ENCODE measurements around the gene PPP1CC. TPM values are rescaled to one million over a fixed set of nuclear protein-coding genes. Genes with fewer than 3 reads are reported as not detected.

Gene PPP1CC
- total RNA-seq, 2 experiments from 2014 or later = 242 to 244 TPM

DNA sequence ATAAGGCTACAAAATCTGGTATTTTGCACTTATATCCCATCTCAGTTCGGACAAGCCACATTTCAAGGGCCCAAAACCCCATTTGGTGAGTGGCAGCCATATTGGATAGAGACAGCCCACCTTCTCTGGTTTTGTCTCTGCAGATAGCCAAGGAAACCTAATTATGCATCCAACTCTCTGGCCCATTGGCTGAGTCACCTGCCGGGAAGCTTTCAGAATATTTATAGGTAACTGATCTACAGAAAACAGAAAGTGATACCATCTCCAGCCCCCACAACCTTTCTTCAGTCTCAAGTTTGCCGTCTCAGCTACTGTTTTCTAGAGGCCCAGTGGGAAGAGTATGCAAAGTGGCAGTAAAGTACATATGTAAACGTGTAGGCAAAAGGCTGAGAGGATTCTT lies 33.7 kb upstream of the PPP1CC start:
- TF ChIP-seq, protein P1, sequence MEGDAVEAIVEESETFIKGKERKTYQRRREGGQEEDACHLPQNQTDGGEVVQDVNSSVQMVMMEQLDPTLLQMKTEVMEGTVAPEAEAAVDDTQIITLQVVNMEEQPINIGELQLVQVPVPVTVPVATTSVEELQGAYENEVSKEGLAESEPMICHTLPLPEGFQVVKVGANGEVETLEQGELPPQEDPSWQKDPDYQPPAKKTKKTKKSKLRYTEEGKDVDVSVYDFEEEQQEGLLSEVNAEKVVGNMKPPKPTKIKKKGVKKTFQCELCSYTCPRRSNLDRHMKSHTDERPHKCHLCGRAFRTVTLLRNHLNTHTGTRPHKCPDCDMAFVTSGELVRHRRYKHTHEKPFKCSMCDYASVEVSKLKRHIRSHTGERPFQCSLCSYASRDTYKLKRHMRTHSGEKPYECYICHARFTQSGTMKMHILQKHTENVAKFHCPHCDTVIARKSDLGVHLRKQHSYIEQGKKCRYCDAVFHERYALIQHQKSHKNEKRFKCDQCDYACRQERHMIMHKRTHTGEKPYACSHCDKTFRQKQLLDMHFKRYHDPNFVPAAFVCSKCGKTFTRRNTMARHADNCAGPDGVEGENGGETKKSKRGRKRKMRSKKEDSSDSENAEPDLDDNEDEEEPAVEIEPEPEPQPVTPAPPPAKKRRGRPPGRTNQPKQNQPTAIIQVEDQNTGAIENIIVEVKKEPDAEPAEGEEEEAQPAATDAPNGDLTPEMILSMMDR (IDR thresholded peaks at IDR 0.05) = no peak
- Mint-ChIP-seq H3K27me3 (no peaks in the 10 kb centered on the region), H3K4me3 (peak overlapping the region; percentile 35), H3K4me1 (ENCODE audit: low read depth) (peaks cover 61% of the 10 kb centered on the region), H3K9me3 (peaks cover 3% of the 10 kb centered on the region), H3K36me3 (ENCODE audit: low read depth) (no peaks in the 10 kb centered on the region), H3K27ac (peak overlapping the region; percentile 96)
- ATAC-seq (peak; percentile 88), DNase-seq (peak; percentile 86)
- intact Hi-C loops (cut with micrococcal nuclease) = no loop called here
- POLR2A ChIA-PET = interaction anchor here (0.6 to 1.0 kb wide), 5 partner anchors 11 to 37 kb away, joined by 3 to 9 read pairs (median 4); partner anchors contain the start of gene PPP1CC
- CTCF ChIA-PET = interaction anchor here (0.9 to 1.5 kb wide), 5 partner anchors 9 to 163 kb away, joined by 3 to 4 read pairs (median 3); partner anchors contain the start of gene TCTN1

DNA sequence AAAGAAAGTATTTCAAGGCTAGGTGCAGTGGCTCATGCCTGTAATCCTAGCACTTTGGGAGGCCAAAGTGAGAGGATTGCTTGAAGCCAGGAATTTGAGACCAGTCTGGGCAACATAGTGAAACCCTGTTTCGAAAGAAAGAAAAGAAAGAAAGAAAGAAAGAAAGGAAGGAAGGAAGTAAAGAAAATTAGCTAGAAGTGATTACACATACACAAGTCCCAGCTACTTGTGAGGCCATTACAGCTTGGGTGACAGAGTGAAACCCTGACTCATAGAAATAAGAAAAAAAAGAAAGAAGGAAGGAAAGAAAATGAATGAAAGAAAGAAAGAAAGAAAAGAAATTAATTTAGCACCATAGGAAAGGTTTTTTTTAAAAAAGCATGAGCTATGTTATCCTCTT lies 33.3 kb upstream of the PPP1CC start:
- Mint-ChIP-seq H3K4me1 (ENCODE audit: low read depth) (peaks cover 61% of the 10 kb centered on the region), H3K27me3 (no peaks in the 10 kb centered on the region), H3K4me3 (peak overlapping the region; percentile 35), H3K27ac (peak overlapping the region; percentile 96), H3K9me3 (peaks cover 3% of the 10 kb centered on the region), H3K36me3 (ENCODE audit: low read depth) (no peaks in the 10 kb centered on the region)
- TF ChIP-seq, protein P1 (IDR thresholded peaks at IDR 0.05) = no peak
- CTCF ChIA-PET = interaction anchor here (0.9 to 1.5 kb wide), 5 partner anchors 9 to 162 kb away, joined by 3 to 4 read pairs (median 3); partner anchors contain the start of gene TCTN1
- POLR2A ChIA-PET = interaction anchor here (0.7 to 1.0 kb wide), 4 partner anchors 11 to 36 kb away, joined by 3 to 9 read pairs (median 4); partner anchors contain the start of gene PPP1CC
- intact Hi-C loops (cut with micrococcal nuclease) = no loop called here
- DNase-seq (peak; percentile 31), ATAC-seq (peak; percentile 38)

DNA sequence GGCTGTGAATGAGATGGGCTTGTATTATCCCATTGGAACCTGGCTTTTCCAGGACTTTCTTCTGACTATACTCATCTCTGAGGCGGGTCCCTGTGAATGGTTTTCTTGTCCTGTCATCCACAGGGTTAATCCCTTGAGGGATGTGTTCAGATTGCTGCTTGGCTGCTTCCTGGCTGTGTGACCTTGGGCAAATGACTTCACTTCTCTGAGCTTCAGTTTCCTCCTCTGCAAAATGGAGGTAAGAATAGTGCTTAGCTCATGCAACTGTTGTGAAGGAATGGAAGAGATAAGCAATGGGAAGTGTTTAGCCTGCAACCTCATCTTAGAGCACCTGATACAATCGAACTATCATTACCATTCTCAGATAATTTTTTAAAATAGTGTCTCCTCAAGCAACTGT lies 32.1 kb upstream of the PPP1CC start:
- TF ChIP-seq, protein P1 (IDR thresholded peaks at IDR 0.05) = no peak
- Mint-ChIP-seq H3K27ac (peak overlapping the region; percentile 39), H3K36me3 (ENCODE audit: low read depth) (no peaks in the 10 kb centered on the region), H3K9me3 (peaks cover 3% of the 10 kb centered on the region), H3K4me1 (ENCODE audit: low read depth) (peaks cover 52% of the 10 kb centered on the region), H3K27me3 (no peaks in the 10 kb centered on the region), H3K4me3 (no peak overlapping the region)
- POLR2A ChIA-PET = no interaction called here
- intact Hi-C loops (cut with micrococcal nuclease) = no loop called here
- CTCF ChIA-PET = no interaction called here
- no peak for DNase-seq
- ATAC-seq = no peak

DNA sequence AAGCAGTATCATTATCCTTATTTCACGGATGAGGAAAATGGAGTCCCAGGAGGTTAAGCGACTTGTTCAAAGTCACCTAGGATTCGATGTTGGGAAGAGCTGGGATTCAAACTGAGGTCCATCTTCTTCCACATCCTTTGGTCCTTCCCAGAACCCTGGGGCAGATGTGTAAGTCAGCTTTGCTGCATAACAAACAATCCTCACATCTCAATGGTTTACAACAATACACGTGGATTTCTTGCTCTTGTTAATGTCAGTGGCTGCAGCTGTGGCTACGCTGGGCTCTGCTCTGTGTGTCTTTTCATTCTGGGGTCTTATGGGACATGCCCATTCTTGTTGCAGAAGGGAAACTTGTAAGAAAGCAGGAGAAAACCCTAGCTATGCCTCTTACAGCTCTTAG lies 26.3 kb upstream of the PPP1CC start:
- ChIA-PET CTCF (no interaction called here), POLR2A (interaction anchor here (1.4 kb wide), 1 partner anchor 30 kb away, joined by 3 read pairs; no protein-coding TSS in a partner anchor)
- Mint-ChIP-seq H3K4me3 (no peak overlapping the region), H3K9me3 (peaks cover 3% of the 10 kb centered on the region), H3K27ac (no peak overlapping the region), H3K27me3 (no peaks in the 10 kb centered on the region), H3K4me1 (ENCODE audit: low read depth) (peaks cover 10% of the 10 kb centered on the region), H3K36me3 (ENCODE audit: low read depth) (no peaks in the 10 kb centered on the region)
- TF ChIP-seq, protein P1 (IDR thresholded peaks at IDR 0.05) = no peak
- DNase-seq = no peak
- ATAC-seq = no peak
- intact Hi-C loops (cut with micrococcal nuclease) = no loop called here

DNA sequence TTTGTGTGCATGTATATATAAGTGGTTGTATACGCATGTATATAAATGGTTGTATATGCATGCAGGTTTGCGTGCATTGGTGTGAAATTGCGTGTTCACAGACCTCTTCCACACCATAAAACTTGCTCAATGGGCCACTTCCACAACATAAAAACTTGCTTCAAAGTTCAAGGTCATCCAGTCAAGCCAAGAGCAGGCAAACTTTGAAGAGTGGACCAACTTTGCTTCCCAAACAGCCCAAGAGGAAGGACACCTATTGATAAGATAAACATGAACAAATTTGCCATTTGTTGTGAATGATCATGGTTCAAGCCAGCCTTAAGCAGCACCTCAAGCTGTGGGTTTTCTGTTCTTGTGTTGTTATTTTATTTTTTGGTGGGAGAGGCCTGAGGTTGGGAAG lies 25.2 kb upstream of the PPP1CC start:
- DNase-seq (no peak), ATAC-seq (no peak)
- TF ChIP-seq, protein P1 (IDR thresholded peaks at IDR 0.05) = no peak
- Mint-ChIP-seq H3K4me1 (ENCODE audit: low read depth) (peaks cover 12% of the 10 kb centered on the region), H3K4me3 (no peak overlapping the region), H3K27ac (no peak overlapping the region), H3K9me3 (peaks cover 3% of the 10 kb centered on the region), H3K36me3 (ENCODE audit: low read depth) (no peaks in the 10 kb centered on the region), H3K27me3 (no peaks in the 10 kb centered on the region)
- ChIA-PET CTCF (no interaction called here), POLR2A (interaction anchor here (1.4 kb wide), 1 partner anchor 28 kb away, joined by 3 read pairs; no protein-coding TSS in a partner anchor)
- intact Hi-C loops (cut with micrococcal nuclease) = no loop called here
